ENCODE measurements around the gene ENTPD2.
"Not testable (repeated sequence)": the region's sequence is repeated elsewhere in the genome, so short reads cannot be mapped to it uniquely, and the experiment has no call there.

ENTPD2 gene

DNA sequence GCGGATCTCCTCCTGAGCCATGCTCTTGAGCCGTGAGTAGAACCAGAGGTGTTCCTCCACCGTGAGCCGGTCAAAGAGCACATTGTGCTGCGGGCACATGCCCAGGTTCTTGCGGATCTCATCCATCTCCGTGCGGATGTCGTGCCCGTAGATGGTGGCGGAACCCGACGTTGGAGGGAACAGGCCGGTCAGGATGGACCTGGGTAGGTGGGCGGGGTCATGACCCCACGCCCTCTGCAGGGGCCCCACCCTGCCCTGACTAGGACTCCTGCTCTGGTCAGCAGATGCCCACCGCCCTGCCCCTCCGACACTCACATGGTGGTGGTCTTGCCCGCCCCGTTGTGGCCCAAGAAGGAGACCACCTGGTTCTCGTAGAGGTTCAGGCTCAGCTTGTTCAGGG, 37.9 kb downstream of the ENTPD2 start:
- DNase-seq (ENCODE audit: low spot score): no peak

DNA sequence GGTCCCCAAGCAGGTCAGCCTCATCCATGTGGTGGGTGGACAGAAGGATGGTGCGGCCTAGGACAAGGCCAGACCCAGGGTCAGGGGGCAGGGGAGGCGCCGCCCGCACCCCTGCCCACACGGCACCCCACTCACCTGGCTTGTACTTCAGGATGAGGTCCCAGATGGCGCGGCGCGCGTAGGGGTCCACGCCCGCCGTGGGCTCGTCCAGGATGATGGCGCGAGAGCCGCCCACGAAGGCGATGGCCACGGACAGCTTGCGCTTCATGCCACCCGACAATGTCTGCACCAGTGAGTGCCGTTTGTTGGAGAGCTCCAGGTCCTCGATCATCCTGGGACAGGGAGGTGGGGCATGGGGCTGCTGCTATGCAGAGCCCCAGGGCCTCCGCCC, 38.3 kb downstream of the ENTPD2 start:
- no peak for DNase-seq (ENCODE audit: low spot score)

DNA sequence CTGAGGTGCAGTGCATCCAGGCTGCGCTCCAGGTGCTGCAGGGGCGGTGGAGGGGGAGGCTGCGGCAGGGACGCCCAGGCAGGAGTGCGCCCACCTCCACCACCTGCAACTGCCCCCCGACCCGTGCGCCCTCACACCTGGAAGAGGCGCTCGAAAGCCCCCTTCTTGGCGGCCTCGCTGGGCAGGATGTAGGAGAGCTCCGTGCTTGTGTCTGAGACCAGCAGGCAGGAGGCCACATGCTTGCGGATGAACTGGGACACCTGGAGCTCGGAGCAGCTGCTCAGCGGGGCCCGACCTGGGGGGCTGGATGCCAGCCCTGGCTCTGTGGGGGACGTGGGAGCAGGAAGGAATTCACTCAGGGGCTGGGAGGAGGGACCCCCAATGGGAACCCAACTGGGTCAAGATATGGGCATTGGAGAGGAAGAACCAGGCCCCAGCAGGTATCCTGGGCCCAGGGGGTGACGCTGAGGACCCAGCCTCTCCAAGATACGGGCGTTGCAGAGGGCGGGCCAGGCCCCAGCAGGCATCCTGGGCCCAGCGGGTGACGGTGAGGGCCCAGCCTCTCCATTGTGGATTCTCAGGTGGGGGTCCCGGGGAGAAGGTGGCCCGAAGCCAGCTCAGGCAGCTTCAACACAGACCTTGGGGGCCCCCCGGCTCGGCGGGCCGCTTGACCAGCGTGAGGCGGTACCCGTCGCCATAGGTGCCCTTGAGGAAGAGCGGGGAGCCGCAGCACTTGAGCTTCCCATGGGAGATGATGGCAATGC, 38.9 kb downstream of the ENTPD2 start:
- no peak for DNase-seq (ENCODE audit: low spot score)

DNA sequence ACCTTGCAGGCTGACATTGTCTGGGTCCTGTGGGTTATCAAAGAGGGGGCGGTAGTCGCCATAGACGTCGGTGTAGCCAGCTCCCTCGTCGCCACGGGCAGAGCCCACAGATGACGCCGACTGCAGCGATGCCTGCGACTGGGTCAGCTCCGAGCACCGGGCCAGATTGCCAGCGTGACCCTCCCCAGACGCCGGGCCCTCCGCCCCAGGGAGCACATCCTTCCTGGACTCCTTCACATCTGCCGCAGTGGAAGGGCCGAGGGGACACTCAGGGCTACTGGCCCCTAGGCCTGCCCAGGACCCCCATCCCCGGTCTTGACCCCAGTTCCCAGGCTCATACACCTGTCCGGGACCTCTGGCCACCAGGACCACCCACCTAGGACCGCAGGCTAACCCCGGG, 39.7 kb downstream of the ENTPD2 start:
- DNase-seq (ENCODE audit: low spot score): no peak

DNA sequence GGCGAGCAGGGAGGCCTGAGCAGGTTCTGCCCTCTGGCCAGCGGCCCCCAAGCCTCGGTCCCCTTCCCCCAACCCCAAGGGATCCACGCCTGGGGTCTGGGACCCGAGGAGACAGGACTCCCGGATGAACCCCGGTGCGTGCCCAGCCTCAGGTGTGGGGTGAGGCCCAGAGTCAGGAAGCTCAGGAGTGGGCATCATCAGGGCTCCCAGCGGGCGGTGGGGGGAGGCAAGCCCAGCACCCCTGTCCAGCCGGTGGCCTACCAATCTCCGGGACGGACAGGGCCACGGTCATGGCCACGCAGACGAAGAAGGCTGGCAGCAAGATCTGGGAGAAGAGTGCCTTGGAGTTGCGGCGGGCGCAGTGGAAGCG, 40.3 kb downstream of the ENTPD2 start:
- DNase-seq (ENCODE audit: low spot score): no peak

DNA sequence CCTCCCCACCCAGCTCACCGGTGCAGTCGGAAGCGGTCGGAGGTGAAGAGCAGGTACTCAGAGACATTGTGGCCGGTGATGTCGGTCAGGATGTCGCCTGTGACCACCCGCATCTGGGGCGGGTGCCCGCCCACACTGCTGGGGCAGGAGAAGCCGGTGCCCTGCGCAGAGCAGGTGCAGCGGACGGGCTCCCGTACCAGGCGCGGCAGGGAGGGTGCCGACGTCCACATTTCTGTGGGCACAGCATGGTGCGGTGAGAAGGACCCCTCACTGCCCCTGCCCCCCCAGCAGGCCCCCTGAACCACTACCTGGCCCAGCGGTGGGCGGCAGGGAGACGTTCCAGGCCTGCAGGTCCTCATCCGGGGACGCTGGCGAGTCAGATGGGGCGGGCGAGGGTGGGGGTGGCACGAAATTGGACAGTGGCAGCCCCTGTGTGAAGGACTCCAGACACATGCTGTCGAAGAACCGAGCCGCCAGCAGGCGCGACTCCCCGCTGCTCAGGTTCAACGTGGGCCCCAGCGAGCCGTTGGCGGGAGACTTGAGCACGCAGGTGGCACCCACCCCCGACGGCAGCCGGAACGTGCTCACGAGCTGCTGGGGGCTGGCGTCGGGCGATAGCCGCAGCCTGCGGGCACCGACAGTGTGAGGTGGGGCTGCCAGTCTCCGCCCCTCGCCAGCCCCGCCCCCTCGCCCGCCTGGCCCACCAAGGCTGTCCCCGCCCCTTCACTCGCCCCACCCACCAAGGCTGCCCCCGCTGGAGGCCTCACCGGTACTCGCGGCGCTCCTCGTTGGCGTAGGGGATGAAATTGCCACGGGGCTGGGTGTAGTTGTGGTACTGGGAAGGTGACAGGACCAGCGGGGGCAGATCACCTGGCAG, 40.9 kb downstream of the ENTPD2 start:
- no peak for DNase-seq (ENCODE audit: low spot score)

DNA sequence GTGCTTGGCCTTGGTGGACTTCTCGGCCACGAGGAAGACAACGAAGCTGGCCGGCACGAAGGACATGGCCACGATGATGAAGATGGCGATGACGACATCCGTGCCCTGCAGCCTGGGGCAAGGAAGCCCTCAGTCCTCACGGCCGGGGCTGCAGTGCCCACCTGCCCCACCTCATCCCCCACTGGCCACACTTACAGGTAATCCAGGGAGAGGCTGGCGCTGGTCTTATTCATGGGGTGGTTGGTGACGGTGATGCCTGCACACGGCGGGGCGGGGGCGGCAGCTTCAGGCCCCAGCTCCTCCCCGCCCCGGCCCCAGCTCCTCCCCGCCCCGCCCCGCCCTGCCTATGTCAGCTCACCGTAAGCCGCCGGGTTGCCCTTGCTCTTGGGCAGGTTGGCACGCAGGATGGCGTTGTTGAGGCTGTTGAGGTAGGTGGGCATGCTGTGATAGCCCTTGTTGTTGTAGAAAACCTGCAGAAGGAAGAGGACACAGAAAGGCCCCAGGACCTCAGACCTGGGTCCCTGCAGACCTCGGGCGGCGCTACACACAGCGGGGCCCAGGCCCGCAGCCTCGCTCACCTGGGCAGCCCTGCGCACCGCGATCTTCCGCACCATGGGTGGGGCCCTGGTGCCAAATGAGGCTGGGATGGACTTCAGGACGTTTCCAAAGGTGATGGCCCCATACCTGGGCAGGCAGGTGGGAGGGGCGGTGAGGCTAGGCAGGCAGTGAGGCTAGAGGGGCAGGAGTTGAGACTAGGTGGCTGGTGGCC, 41.8 kb downstream of the ENTPD2 start:
- DNase-seq (ENCODE audit: low spot score): no peak

DNA sequence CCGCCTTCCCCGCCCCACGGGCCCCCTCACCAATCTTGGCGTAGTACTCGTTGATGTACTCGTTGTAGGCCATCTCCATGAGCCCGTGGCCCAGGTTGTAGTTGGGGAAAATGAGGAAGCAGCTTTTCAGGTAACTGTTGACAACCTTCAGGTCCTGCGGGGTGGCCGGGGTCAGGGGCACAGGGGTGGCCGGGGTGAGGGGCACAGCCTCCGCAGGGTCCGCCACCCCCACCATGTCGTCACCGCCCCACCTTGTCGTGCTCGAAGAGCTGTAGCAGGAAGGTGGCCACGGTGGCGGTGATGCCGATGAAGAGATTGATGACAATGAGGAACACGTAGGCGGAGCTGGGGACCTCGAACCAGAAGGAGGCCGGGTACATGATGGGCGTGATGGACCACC, 42.7 kb downstream of the ENTPD2 start:
- no peak for DNase-seq (ENCODE audit: low spot score)

DNA sequence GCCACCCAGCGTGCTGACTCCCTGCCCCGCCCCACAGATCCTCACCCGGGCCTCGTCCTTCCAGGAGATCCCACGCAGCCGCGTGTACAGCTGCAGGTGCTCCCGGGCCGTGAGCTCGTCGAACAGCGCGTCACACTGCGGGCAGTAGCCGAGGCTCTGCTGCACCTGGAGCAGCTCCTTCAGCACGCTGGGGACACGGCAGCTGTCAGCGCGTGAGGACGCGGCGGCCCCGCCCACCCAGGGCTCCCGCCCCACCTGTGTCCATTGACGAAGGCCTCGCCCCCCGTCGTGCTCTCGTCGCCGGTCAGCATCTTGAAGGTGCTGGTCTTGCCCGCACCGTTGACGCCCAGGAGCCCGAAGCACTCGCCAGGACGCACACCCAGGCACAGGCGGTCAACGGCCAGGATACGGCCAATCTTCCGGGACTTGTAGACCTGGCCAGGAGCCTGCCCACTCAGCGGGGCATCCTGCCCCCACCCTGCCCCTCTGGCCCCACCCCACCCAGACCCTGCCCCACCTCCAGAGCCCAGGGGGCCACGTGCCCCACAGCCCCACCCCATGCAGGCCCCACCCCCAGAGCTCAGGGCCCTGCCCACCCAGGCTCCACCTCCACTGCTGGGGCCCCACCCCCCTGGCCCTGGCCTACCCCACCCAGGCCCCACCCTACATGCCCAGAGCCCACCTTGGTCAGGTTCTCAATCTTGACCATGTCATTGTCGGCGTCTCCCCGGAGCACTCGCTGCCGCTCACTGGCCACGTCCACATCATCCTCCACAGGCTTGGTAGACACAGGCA, 43.7 kb downstream of the ENTPD2 start:
- DNase-seq (ENCODE audit: low spot score): no peak

DNA sequence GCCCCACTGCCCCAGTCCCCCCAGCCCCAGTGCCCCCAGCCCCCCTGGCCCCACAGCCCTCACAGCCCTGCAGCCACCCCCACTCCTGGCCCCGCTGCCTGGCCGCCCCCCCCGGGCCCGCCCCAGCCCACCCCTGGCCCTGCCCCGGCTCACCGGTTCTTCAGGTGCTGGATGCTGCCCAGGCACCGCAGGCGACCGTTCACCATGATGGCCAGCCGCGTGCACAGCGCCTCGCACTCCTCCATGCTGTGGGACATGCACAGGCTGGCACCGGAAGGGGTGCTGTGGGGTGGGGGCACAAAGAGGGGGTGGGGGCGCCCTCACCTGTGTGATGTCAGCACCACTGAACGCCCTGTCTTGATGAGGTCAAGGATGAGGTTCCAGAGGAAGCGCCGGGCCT, 44.6 kb downstream of the ENTPD2 start:
- DNase-seq (ENCODE audit: low spot score): no peak

DNA sequence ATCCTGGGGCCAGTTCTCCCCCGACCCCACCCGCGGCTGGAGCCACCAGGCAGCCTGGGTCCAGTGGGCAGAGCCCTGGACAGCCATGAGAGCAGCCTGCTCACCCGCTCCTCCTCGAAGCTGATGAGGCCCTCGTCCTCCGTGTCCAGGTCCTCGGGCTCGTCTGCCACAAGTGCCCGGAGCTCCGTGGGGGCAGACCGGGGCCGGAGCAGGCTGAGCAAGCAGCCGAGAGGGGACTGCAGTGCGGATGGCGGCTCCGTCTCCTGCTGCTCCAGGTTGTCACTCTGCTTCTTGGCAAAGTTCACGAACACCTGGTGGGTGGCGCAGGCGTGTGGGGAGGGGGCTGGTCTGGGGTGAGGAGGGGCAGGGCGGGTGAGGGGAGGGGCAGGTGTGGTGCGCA, 45.5 kb downstream of the ENTPD2 start:
- no peak for DNase-seq (ENCODE audit: low spot score)

DNA sequence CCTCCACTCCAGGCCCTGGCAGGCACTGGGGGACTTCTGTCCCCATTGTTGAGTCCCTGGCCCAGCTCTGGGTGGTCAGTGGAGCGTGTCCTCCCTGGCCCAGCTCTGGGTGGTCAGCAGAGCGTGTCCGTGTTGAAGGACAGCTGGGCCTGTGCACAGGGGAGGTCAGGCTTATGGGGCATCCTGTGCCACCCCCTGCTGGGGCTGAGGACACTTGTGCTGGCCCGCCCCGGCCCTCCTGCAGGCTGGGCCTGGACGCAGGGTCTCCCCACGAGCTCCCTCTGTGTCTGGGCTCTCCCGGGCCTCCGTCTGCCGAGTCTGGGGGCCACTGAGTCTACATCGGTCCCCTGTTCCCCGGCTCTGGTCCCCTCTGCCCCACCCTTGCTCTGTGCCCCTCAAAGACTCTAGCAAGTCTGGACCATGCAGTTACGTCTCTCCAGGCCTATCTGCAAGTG, 46.0 kb downstream of the ENTPD2 start:
- DNase-seq (ENCODE audit: low spot score): no peak

DNA sequence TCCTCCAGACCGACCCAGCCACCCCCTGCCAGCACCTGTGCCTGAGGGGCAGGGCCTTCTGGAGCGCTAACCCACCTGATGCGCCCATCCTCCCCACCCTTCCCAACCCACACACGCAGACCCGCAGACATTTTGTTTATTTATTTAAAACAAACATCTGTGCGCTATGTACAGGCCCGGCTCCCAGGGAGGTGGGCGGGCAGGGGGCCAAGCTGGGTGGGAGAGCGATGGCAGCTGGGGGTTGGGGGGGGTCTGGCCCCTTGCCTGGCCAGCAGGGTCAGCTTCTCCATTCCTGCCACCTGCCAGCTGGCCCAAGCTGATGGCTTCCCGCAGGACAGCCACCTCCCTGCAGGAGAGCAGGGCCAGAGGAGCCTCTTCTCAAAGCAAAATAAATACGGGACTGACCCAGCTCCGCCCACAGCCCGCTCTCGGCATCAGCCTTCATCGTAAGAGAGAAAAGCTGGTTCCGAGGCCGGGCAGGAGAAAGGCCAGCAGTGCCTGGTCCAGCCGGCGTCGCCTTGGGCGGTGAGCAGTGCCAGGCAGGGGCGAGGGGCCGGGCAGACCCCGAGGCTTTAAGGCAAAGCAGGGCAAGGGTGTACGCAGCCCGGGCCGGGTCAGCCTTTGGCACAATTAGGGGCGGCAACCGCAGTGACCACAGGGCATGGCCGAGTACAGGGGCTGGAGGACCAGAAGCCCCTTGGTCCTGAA, 46.6 kb downstream of the ENTPD2 start:
- DNase-seq (ENCODE audit: low spot score): no peak

DNA sequence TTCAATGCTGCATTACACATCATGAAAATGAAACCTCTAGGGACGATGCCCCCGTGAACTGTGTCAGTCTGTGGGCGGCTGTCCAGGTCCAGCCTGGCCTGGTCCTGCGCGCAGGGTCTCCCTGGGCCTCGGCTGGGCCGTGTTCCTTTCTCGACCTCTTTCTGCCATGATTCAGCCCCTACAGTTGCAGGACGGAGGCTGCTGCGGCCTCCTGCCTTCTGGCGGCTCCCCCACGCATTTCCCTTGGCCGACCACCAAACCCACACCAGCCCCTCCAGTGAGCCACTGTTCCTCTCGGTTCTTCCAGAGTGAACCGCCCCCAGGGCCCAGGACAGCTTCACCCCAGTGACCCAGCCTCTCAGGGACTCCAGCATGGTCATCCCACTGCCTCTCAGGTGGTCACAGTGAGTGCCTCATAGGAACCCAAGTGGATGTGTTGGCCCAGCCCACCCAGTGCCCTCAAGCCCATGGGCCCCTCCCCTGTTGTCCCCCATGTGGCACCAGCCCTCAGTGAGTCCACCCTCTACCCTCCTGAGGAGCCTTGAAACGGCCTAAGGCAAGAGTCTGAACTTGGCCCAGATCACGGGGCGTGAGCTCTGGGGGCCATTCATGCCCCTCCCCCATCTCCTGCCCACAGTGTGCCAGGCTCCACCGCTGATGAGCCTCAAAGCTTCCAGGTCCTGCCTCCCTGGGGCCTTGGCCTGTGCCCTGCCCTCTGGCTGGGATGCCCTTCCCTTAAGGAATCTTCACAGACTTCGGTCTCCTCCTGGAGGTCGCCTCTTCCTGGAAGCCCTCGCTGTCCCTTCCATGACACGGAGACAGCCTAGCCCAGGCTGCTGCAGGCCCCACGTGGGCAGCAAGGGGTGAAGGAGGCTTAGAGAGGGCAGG, 47.5 kb downstream of the ENTPD2 start:
- no peak for DNase-seq (ENCODE audit: low spot score)

DNA sequence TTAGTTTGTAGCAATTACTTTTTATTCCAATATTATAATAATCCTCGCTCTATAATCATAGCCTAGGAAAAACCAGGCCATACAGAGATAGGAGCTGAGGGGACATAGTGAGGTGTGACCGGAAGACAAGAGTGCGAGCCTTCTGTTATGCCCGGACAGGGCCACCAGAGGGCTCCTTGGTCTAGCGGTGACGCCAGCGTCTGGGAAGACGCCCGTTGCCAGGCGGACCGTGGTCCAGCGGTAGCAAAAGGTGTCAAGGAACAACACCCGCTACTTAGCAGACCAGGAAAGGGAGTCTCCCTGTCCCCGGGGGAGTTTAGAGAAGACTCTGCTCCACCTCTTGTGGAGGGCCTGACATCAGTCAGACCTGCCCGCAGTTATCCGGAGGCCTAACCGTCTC, 49.6 kb downstream of the ENTPD2 start:
- DNase-seq (ENCODE audit: low spot score): not testable (repeated sequence)

DNA sequence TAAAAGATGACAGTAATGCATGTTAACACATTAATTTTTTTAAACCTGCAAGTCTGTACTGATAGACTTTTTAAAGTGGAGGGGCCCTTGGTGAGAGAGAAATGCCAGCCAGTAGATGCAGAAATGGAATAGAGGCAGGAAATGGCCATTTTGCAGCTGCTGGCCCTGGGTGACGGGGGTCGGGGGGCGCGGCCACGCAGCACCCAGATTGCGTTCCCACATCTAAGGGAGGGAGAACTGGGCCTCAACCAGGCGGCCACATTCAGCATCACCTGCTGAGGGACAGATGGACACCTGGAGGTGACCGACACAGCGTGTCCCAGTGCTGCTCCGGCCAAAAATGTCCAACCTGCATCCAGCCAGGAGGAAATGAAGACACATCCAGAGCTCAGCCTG, 51.2 kb downstream of the ENTPD2 start:
- DNase-seq (ENCODE audit: low spot score): no peak

DNA sequence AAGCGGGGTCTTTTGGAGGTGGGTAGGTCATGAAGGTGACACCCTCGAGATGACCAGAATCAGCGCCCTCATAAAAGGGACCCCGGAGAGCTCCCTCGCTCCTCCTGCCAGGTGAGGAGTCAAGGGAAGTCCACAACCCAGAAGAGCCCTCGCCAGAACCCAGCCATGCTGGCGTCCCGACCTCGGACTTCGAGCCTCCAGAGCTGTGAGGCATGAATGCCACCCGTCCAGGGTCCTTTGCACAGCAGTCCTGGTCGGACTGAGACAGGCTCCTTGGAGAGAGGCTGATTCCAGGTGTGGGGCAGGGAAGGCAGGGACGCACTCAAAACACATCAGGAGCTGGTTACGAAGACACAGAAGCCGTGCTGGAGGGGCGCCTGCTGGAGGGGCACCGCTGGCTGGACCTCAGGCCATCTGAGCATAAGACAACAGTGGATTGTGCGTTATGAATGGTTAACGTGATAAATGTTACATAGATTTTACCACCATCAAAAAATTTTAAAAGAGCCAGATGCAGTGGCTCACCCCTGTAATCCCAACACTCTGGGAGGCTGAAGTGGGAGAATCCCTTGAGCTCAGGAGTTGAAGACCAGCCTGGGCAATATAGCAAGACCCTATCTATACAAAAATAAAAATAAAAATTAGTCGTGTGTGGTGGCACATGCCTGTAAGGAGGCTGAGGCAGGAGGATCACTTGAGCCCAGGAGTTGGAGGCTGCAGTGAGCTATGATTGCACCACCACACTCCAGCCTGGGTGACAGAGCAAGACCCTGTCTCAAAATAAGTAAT, 51.8 kb downstream of the ENTPD2 start:
- DNase-seq (ENCODE audit: low spot score): no peak

DNA sequence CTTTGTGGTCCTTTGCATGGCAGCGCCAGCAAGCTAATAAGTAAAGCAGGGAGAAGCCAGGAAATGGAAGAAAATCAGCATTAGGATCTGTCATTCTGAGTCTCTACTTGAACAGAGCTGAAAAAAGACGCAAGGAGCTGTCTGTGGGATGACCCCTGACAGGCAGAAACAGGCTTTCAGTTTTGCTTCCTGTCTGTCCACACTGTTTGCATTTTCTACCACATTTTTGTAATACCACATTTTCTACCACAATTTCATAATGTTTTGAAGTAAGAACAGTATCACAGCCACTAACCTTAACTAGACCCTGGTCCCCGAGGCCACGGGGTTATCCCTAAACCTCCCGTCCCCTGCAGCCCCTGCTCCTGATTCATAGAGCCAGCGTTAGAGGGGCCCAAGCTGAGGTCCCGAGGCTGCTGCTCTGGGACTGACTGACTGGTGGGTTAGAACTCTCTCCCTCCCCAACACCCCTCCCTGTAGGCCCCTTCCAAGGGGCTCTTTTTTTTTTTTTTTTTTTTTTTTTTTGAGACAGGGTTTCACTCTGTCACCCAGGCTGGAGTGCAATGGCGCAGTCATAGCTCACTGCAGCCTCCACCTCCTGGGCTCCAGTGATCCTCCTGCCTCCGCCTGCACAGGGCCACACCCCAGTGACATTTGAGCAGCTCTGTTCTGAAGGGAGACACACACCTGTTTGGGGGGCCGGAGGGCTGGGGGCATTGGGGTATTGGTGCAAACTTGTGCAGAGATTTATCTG, 53.5 kb downstream of the ENTPD2 start:
- DNase-seq (ENCODE audit: low spot score): no peak
